ENCODE data around the gene FTCD. TPM values are rescaled to one million over a fixed set of nuclear protein-coding genes. Genes with fewer than 3 reads are reported as not detected.
A peak's percentile ranks its signal among the peaks of the same experiment; 100 is the strongest.

The FTCD gene
- total RNA-seq, 2 donors from 2014 or later: 0.68 to 1.6 TPM

DNA sequence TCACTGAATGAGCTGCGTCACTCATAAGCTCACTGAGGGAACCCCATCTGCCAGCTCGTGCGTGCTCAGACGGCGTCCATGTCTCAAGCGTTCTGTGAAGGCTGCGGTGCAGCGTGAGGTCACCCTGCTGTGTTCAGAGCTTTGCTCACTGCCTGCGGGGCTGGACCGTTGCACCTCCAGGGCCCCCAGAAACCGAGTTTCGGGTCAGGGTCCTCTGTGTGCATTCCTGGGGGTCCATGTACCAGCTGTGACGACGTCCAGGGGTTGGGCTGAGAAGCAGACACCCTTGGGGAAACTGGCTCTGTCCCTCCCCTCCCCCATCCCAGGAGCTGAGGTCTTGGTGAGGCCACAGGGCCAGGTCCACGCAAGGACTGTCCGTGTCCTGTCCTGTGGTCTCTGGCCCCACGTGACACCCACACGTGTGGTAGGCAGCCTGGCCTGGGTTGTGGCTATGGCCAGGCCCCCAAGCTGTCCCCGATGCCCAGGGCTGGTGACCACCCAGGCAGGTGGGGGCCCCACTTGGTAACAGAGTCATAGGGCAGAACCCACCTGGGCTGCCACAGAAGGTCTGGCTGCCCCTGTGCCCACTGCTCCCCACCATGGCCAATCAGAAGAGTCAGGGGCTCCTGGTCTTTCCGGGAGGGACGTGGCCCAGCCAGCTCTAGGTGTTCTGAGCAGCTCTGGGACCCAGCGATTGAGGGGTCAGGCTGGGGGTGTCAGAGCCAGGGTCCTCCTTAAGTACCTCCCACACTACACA, 24.4 kb downstream of the FTCD start:
- intact Hi-C loops (cut with DNase I): no loop called here
- ATAC-seq: peak in 1 of 2 donors; percentile 2

GRCh38 chr21:46129846-46130651, 25.3 kb downstream of the FTCD start:
- intact Hi-C loops (cut with DNase I): no loop called here
- ATAC-seq (no peak), DNase-seq (peak; percentile 20)

More for the DNA sequence above, 24.4 kb downstream of the FTCD start:
- peak; percentile 40 for DNase-seq

GRCh38 chr21:46128933-46129571, 26.3 kb downstream of the FTCD start:
- intact Hi-C loops (cut with DNase I): no loop called here
- ATAC-seq (peak in 1 of 2 donors; percentile 10), DNase-seq (peak; percentile 25)

- peak; percentile 60 for DNase-seq
- peak; percentile 29 to 70 for ATAC-seq
- intact Hi-C loops (cut with DNase I): no loop called here
These were observed 27.1 kb downstream of the FTCD start for GRCh38 chr21:46128106-46128932.

DNA sequence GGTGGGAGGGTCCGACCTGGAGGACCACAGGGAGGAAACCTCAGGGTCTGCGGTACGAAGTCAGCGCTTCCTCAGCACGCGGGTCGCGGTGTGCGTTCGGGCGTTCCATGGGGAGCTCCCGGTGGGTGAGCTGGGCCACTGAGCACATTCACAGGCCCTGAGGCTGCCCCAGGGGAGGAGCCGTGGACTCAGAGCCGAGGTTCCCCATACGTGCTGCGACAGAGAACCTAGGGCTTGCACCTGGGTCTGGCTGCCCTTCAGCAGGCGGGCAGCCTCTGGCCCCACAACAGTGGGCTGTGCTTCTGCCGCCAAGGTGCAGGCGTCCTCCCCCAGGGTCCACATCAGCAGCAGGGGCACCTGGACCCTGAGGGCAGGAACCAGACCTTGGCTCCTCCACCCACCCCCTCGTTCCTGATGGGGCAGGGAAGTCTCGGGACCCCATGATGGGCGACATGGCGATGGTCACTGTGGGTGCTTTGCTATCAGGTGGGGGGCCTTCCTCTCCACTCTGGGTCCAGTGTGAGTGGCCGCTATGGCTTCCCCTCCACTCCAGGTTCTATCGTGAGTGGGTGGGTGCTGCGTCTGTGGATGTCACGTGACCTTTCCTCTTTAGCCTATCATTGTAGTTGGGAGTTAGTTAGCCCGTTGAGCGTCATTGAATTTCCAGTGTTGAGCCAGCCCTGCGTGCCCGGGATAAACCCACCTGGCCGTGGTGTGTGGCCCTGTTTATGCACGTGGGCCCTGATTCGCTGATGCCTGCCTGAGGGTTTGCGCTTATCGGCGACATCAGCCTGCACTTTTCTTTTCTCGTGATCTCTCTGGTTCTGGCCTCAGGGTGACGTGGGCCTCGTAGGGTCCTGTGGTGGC, 27.9 kb downstream of the FTCD start:
- intact Hi-C loops (cut with DNase I): no loop called here
- no peak for ATAC-seq

DNA sequence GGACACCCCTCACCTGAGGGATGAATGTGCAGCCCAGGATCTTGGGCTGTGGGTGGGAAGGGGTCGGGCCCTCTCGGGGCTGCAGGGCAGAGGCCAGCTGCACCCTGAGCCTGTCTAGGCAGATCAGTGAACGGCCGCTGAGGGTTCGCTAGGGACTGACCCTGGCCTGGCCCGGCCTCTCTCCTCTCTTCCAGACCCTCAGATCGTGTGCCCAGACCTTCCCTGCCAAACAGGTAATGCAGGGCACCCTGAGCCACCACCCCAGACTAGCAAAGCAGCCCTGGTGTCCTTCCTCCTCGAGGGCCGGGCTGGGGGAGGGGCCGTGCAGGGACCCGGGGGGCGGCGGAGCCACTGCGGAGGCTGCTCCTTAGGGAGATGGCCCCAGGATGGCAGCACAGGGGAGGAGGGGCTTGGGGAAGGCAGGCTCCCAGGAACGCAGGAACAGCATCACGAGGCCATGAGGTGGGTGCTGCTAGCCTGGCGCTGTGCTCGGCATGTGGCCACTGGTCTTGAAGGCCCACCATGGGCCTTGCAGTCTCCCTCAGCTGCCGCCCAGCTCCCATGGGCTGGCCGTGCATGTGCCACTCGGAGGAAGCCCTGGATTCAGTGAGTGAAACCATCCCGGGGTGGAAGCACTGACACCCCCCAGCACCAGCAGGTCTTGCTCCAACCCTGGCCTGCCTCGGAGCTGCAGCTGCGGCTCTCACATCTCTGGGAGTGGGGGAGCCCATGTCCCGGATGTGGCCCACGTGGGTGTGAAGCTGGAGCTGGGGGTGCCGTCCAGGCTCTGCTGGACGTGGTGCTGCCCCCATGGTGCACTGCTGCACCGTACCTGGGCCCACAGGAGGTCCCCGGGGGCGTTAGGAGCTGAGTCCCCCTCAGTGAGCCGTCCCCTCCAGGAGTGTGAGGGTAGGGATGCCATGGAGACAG, 28.8 kb downstream of the FTCD start:
- no peak for ATAC-seq
- intact Hi-C loops (cut with DNase I): no loop called here
- DNase-seq: peak; percentile 26

More for the DNA sequence above, 27.9 kb downstream of the FTCD start:
- peak; percentile 22 for DNase-seq

DNA sequence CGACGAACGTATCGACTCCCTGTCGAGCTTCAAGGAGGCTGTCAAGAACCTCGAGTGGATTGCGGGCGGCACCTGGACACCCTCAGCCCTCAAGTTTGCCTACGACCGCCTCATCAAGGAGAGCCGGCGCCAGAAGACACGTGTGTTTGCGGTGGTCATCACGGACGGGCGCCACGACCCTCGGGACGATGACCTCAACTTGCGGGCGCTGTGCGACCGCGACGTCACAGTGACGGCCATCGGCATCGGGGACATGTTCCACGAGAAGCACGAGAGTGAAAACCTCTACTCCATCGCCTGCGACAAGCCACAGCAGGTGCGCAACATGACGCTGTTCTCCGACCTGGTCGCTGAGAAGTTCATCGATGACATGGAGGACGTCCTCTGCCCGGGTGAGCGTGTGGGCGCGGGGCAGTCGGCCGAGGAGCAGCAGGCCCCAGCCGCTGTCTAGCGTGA, 29.5 kb downstream of the FTCD start:
- ATAC-seq (no peak), DNase-seq (no peak)
- intact Hi-C loops (cut with DNase I): no loop called here

DNA sequence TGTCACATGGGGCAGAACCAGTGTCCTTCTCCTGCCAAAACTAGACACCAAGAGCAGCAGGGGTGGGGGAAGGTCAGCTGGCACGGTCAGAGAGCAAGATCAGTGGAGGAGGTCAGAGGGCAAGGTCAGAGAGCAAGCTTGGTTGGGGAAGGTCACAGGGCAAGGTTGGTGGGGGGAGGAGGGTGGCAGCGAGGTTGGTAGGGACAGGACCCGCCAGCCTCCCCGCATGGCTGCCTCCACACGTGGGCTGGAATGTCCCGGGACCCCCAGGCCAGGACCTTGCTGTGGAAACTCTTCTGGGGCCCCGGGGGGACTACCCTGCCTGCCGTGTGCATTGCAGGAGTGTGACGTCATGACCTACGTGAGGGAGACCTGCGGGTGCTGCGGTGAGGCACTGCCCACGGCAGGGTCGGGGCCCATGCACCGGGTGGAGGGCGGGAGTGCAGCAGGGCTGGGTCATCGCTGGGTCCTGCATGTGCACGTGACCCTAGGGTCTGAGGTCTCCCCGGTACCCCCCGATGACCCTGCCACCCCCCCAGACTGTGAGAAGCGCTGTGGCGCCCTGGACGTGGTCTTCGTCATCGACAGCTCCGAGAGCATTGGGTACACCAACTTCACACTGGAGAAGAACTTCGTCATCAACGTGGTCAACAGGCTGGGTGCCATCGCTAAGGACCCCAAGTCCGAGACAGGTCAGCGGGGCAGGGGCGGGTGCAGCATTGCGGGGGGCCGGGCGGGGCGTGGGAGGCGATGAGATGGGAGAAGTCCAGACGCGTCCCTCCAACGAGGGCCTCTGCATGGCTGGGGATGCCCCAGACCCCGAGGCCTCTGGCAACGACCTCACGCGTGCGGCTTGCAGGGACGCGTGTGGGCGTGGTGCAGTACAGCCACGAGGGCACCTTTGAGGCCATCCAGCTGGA, 30.2 kb downstream of the FTCD start:
- intact Hi-C loops (cut with DNase I): no loop called here
- DNase-seq (peak; percentile 26), ATAC-seq (no peak)

DNA sequence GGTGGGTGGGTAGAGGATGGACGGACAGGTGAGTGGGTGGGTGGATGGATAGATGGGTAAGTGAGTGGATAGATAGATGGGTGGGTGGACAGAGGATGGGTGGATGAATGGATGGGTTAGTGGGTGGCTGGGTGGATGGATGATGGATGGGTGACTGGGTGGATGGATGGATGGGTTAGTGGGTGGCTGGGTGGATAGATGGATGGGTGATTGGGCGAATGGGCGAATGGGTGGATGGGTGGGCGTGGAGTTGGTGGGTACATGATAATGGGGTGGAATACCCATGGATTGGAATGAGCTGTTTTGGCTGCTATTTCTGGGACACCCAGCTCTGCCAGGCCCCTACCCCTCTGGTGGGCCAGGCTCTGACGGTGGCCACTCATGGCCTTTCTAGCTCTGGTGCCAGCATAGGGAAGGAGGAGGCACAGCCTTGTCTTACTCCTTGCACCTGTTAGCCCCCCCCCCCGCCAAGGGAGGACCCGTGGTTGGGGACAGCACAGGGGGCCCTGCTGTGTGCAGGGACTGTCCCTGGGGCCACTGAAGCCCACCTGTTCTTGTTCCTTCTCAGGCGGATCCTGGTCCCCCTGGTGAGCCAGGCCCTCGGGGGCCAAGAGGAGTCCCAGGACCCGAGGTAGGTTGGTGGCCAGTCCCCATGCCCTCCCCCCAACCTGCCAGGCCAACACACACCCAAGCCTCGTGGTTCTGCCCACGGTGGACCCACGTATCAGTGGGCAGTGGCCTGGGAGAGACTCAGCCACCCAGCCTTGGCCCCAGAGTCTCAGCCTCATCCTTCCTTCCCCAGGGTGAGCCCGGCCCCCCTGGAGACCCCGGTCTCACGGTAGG, 31.1 kb downstream of the FTCD start:
- intact Hi-C loops (cut with DNase I): no loop called here
- DNase-seq: peak; percentile 13

GRCh38 chr21:46122758-46123683, 32.4 kb downstream of the FTCD start:
- intact Hi-C loops (cut with DNase I): no loop called here
- ATAC-seq (no peak), DNase-seq (peak; percentile 17)

More for the DNA sequence above, 31.1 kb downstream of the FTCD start:
- no peak for ATAC-seq

- intact Hi-C loops (cut with DNase I): no loop called here
- DNase-seq (peak; percentile 15), ATAC-seq (no peak)
These were observed 33.1 kb downstream of the FTCD start for GRCh38 chr21:46122237-46122671.

- ATAC-seq (no peak), DNase-seq (peak; percentile 20)
- intact Hi-C loops (cut with DNase I): no loop called here
These were observed 33.8 kb downstream of the FTCD start for GRCh38 chr21:46121286-46122221.

All from left cardiac atrium (tissue), 4 donors.